ENCODE results near the gene PTPRM. TPM values are rescaled to one million over a fixed set of nuclear protein-coding genes. Genes with fewer than 3 reads are reported as not detected.

PTPRM gene
- polyA plus RNA-seq, 3 donors: 89.6 to 94.8 (median 92.6) TPM

DNA sequence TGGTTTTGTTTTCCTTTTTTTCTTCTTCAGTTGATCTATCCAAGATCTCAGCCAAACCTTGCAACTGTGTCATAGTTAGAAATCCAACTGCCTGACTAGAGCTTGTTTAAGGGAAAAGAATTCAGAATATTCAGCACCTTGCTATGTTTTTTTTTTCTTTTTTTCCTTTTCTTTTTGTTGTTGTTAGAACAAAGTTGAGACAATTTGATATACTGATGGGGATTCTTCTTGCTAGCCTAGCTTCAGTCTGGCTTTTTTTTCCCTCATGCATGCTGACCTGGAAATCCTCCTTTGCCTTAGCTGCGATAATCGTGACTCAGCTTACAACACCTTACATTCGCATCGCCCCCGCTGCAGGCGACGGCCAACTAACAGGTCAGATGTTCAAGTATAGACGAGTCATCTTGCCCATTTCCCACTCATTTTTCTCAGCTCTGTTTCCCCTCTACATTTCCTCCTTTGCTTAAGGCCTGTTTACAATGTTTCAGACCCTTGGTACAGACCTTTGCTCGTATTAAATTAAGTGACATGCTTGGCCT, 554.9 kb downstream of the PTPRM start:
- DNase-seq (ENCODE audit: extremely low read depth in 1 of 11, low read depth in 9 of 11, low spot score in 4 of 11): no peak

DNA sequence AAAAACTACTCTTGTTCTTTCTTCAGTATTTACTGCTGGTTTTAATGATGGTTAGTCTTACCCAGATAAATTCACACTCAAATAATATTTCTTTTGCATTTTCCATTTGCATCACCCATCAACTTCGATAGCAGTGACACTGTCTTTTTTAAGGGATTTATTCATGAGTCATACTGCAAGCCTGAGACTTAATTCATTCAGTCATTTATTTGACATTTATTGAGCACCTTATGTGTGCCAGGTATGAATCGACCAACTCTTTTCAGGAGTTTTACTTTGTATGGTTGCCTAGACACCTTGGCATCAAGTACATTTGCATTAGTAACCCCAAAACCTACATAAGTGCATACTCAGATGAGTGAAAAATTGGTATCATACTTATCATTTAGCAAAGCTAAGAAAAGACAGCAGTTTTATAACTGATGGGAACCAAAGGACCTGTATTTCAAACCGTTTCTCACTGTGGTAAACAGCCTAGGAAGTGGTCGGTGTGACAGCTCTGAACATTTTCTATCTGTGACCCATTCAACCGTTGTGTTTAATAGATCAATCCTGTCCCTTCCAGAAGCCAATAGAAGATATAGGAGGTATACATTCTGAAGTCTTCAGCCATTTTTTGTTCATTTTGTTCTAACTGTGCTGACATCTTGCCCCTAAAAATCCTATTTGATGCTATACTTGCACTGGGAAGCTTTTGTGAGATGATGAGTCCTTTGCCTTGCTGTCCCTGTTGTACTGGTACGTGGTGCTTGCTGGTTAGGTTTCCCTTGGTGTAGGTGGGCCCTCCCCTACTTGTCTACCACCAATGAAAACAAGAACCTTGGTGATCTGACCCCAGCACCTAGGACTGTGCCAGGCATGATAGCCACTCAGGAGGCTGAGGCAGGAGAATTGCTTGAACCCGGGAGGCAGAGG, 557.4 kb downstream of the PTPRM start:
- DNase-seq (ENCODE audit: extremely low read depth in 1 of 11, low read depth in 9 of 11, low spot score in 4 of 11): no peak

DNA sequence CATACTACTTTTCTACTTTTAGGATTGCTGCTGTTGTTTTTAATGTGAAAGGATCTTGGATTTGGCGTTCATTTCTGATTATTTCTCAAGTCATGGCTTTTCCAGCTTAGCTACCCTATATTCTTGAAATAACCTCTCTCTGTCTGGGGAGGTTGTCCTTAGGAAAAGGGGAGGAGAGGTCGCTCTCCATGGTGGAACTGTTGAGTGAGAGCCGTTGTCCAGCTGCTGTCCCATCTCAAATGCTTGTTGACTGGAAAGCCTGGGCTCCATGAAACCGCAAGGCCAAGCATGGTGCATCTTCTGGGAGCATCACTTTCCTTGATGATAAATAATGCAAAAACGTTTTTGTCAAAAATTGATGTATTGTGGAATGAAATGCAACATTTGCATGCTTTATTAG, 563.0 kb downstream of the PTPRM start:
- no peak for DNase-seq (ENCODE audit: extremely low read depth in 1 of 11, low read depth in 9 of 11, low spot score in 4 of 11)

DNA sequence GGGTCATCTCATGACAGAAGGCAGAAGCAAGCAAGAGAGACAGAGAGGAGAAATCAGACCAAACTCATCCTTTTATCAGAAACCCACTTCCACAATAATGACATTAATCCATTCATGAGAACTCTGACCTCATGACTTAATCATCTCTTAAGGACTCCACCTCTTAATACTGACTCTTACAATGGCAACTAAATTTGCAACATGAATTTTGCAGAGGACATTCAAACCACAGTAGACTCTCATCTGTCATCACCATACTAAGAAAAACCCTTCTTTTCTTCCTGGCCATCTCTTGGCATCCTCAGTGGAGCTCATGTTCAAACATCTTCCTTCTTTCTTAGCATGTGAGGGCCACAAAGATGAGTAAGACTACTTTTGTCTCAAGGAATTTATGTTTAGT, 565.9 kb downstream of the PTPRM start:
- DNase-seq (ENCODE audit: extremely low read depth in 1 of 11, low read depth in 9 of 11, low spot score in 4 of 11): no peak

GRCh38 chr18:8133888-8134287, 566.8 kb downstream of the PTPRM start:
- no peak for DNase-seq (ENCODE audit: extremely low read depth in 1 of 11, low read depth in 9 of 11, low spot score in 4 of 11)

DNA sequence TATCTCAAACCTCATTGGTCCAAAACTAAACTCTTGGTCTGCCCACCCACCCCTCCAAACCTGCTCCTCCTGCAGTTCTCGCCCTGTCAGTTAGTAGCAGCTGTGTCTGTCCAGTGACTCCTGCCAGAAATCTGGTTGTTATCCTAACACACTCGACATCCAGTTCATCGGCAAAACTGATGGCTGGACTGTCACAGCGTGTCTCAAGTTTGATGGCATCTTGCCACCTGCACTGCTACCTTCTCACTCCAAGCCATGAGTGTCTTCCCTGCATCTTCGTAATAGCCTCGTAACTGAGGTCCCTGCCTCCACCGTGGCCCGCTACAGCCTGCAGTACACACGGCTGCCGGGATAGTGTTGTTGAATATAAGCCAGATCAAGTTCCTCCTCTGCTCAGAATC, 572.0 kb downstream of the PTPRM start:
- DNase-seq (ENCODE audit: extremely low read depth in 1 of 11, low read depth in 9 of 11, low spot score in 4 of 11): no peak

GRCh38 chr18:8139891-8140406, 572.8 kb downstream of the PTPRM start:
- DNase-seq (ENCODE audit: extremely low read depth in 1 of 11, low read depth in 9 of 11, low spot score in 4 of 11): no peak

GRCh38 chr18:8140841-8141501, 573.9 kb downstream of the PTPRM start:
- DNase-seq (ENCODE audit: extremely low read depth in 1 of 11, low read depth in 9 of 11, low spot score in 4 of 11): no peak

GRCh38 chr18:8142131-8142711, 575.1 kb downstream of the PTPRM start:
- DNase-seq (ENCODE audit: extremely low read depth in 1 of 11, low read depth in 9 of 11, low spot score in 4 of 11): no peak

GRCh38 chr18:8142932-8143331, 575.8 kb downstream of the PTPRM start:
- no peak for DNase-seq (ENCODE audit: extremely low read depth in 1 of 11, low read depth in 9 of 11, low spot score in 4 of 11)

- no peak for DNase-seq (ENCODE audit: extremely low read depth in 1 of 11, low read depth in 9 of 11, low spot score in 4 of 11)
Measured at GRCh38 chr18:8151181-8151580, 584.1 kb downstream of the PTPRM start.

DNA sequence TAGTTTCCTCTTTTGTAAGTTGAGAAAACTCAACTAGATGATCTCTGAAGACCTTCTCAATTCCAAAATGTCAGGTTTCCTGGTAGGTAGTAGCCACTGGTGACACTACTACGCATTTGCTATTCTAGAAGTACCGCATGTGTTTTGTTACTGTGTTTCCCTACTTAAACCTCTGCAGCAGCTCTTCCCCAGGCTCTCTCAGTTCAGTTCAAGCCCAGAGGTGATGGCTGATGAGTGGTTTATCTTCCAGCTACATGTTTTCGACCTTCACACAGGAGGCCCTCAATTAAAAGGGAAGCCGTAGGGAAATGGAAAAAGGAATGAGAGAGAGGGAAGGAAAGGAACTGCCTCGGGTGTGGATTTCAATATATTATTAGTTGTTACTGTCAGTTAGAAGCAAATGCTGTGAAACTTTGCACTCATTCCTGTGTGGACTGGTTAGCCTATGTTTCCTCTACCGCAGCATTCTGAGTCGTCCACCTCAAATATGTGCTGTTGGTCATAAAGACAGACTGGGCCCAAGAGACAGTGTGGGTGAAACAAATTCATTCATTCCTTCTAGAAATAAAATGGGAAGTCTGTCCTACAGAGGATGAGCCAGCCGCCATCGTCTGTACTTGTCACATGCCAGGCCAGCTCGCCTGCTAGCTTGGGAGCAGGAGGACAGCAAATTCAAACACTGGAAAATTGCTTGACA, 586.9 kb downstream of the PTPRM start:
- no peak for DNase-seq (ENCODE audit: extremely low read depth in 1 of 11, low read depth in 9 of 11, low spot score in 4 of 11)

DNA sequence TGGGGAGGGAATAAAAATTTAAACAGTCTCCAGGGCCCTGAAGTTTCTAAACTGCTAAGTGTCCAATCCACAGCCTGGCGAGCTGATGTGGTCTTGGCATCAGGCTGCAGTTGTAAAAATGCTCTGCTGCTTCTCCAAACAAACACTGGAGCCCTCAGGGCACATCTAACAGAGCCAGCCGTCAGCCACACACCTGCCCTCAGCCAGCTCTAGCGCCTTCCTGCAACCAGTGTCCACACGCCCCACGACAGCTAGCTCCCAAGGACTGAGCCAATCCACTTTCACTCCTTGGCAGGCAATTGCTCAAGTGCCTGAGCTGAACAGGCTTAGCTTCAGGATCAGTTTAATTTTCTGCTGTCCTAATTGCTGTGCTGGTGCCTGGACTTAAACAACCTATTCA, 595.7 kb downstream of the PTPRM start:
- no peak for DNase-seq (ENCODE audit: extremely low read depth in 1 of 11, low read depth in 9 of 11, low spot score in 4 of 11)

DNA sequence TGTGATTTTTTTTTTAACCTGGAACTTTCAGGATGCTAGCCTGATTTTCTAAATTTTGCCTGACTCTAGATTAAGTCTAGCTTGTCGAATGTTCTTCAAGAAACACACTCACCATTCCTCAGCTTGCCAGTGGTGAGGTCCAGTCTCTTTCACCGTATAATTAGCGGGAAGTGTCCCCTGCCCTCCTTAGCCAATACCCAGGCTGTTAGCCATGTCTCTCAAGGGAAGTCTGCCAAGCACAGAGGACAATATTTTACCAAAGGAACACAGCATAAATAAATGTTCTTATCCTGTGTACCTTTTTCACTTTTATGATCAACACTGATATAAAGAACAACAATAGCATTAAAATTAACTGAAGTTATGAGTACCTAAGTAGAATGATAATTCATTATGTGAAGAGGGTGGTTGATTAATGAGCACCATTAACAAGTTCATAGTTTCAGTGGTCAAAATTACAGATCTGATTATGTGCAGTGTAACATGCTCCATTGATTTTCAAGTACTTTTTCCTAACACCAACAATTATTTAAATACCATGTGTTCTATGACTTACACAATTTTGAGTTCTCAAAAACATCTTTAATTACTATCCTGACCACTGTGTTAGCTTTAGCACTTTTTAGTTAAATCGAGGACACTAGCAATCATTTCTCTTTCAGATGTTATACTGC, 596.3 kb downstream of the PTPRM start:
- no peak for DNase-seq (ENCODE audit: extremely low read depth in 1 of 11, low read depth in 9 of 11, low spot score in 4 of 11)

DNA sequence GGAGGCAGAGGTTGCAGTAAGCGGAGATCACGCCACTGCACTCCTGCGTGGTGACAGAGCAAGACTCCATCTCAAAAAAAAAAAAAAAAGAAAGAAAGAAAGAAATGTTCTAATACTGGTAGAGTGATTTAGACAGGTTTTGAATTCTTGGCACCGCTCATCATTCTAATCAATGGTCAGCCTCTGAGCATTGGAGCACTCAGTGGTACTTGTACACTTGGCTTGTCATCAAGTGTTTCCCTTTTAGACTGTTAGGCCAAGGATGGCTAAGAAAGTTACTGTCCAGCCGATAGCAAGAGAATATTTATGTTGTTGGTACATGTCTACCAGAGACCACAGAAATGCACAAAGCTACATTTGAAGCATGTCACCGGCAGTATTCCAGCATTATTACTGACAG, 598.0 kb downstream of the PTPRM start:
- DNase-seq (ENCODE audit: extremely low read depth in 1 of 11, low read depth in 9 of 11, low spot score in 4 of 11): no peak

DNA sequence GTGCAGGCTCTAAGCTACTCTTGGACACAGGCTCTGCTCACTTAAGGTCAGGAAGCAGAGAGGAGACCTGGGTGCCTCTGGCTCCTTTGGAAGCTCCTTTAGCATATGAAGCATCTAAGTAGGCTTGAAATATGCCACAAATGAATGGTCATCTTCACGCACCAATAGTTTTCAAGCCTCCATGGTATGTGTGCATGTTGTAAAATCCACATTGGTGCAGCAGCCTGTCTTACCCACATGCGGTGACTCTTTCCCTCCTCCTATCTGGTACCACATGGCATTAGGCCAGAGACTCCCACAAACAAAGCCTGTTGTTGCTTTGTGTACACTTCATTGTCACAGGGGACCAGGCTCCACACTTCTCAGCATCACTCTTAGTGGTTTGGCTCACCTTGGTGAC, 599.9 kb downstream of the PTPRM start:
- DNase-seq (ENCODE audit: extremely low read depth in 1 of 11, low read depth in 9 of 11, low spot score in 4 of 11): no peak

GRCh38 chr18:8167673-8168072, 600.6 kb downstream of the PTPRM start:
- no peak for DNase-seq (ENCODE audit: extremely low read depth in 1 of 11, low read depth in 9 of 11, low spot score in 4 of 11)

- no peak for DNase-seq (ENCODE audit: extremely low read depth in 1 of 11, low read depth in 9 of 11, low spot score in 4 of 11)
Measured at GRCh38 chr18:8169722-8170121, 602.6 kb downstream of the PTPRM start.

GRCh38 chr18:8174771-8175170, 607.7 kb downstream of the PTPRM start:
- no peak for DNase-seq (ENCODE audit: extremely low read depth in 1 of 11, low read depth in 9 of 11, low spot score in 4 of 11)

All from renal cortex interstitium (tissue), 11 donors.